Measurements from ENCODE around the gene MAB21L3. TPM values are rescaled to one million over a fixed set of nuclear protein-coding genes. Genes with fewer than 3 reads are reported as not detected.

The MAB21L3 gene
- total RNA-seq = under 1 TPM; under 0.01 TPM

GRCh38 chr1:116110567-116111523 lies at the start of gene MAB21L3:
MAB21L3 (plus strand) TSS chr1:116111399; CDS start chr1:116112616, 1,217 bp downstream.

Other genes starting within 250 kb of the MAB21L3 start
- 1 to 10 TPM; 3.4 to 9.3 TPM for gene SLC22A15, start 134.9 kb upstream of the MAB21L3 start, total RNA-seq

Measured in melanocyte of skin (primary cell).